Medulla oblongata (tissue), 1 donor: ENCODE results near the gene NCKAP1.
"Not testable (repeated sequence)": the region's sequence is repeated elsewhere in the genome, so short reads cannot be mapped to it uniquely, and the experiment has no call there.

Experiments
- DNase-seq: peaks from one replicate; pipeline ENCODE4 v3.0.0-alpha.2; 2015; ENCODE audit errors: extremely low spot score

Gene NCKAP1

DNA sequence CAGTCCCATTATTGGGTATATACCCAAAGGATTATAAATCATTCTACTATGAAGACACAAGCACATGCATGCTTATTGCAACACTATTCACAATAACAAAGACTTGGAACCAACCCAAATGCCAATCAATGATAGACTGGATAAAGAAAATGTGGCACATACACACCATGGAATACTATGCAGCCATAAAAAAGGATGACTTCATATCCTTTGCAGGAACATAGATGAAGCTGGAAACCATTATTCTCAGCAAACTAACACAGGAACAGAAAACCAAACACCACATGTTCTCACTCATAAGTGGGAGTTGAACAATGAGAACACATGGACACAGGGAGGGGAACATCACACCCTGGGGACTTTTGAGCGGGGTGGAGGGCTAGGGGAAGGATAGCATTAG is 158.2 kb downstream of the NCKAP1 start:
- not testable (repeated sequence) for DNase-seq

GRCh38 chr2:182876653-182877052 is 161.6 kb downstream of the NCKAP1 start:
- not testable (repeated sequence) for DNase-seq

DNA sequence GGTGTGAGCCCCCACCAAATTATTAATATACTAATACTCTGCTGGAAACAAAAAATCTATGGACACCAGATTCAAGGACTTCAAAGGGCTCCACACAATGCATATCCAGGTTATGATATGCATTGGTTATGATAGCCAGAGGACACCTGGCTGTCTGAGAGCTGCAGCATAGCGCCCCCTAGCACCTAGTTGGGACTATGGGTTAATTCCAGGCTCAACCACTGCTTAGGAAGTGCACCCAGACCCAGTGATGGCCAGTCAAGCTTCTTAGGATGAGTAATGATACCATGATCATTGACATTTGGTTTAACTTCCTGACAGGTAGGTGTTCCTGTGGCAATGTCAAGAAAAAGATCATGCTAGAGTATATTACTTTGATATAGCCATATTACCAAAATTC is 168.0 kb downstream of the NCKAP1 start:
- no peak for DNase-seq

- DNase-seq, result no peak
Observed at GRCh38 chr2:182868054-182868796, 170.0 kb downstream of the NCKAP1 start.

- DNase-seq, result no peak
Observed at GRCh38 chr2:182867426-182868053, 170.7 kb downstream of the NCKAP1 start.

DNA sequence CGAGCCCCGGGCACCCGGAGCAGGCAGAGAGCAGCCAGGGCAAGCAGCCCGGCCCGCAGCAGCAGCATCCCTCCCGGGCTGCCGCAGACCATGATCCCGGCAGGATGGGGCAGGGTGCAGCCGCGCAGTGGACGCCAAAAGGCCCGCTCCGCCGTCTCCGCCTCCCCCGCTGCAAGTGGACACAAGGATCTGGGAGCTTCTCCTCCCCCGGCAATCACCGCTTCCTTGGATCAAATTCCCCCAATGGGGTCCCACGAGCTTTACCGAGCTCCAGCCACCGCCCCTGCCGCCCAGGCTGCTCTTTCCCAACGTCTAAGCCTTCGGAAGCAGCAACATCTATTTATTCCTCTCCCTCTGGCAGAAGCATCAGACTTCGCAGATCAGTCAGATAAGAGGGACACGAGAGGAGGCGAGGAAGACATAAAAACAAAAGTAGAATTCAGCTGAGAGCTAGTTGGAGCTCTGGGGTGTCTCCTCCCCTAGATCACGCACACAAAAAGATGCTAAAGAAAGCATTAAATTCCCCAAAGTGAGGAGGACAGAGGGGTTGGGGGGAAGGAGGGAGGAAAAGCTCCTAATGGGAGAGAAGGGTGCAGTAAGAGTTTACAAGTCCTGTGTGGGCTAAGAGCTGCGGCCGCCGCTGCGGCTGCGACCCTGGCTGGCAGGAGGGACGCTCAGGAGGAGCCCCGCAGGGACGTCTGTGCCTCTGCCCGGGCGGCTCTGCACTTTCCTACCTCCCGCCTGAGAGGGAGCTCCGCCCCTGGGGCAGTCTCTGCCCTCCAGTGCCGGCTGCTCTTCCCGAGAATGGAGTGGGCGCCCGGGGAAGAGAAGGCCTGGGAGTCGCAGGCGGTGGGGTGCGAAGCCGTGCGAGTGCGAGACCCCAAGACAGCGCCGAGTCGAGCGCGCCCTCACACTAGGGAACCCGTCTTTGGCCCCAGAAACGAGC is 171.5 kb downstream of the NCKAP1 start, which contains the start of gene FRZB:
FRZB (minus strand) TSS at position 177 of the 946 bp plus-strand sequence; CDS start at position 92, 85 bp downstream.
- peak; percentile 9 for DNase-seq

DNA sequence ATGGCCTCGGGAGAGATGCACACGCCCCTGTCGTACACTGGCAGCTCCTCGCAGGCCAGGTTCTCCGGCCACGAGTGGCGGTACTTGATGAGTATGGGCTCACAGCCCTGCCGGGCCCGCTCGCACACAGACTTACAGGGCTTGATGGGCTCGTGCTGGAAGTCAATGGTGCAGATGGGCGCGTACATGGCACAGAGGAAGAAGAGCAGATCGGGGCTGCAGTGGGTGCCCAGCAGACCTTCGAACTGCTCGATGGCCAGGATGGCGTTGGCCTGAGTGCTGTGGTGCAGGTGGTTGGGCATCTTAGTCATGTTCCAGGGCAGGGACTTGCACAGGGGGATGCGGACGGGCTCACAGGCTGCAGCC is 172.2 kb downstream of the NCKAP1 start:
- DNase-seq, result no peak

GRCh38 chr2:182864949-182865570 is 173.2 kb downstream of the NCKAP1 start:
- no peak for DNase-seq

DNA sequence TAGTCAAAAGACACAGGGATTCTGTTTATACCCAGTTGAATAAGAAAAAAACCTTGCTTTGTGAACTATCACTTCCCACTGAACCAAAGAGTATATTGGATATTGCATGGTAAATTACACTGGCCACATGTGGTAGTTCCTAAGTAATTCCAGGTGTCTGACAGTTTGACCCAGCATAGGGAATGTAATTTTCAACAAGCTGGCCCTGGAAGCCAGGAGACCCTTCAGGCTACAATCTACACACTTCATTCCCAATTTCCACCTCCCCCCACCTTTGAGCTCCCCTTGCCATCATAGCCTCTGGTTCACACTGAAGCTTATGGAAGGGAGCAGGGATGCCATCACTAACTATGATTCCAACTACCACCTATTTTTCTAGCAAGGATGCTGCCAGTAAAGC is 174.6 kb downstream of the NCKAP1 start:
- no peak for DNase-seq

DNA sequence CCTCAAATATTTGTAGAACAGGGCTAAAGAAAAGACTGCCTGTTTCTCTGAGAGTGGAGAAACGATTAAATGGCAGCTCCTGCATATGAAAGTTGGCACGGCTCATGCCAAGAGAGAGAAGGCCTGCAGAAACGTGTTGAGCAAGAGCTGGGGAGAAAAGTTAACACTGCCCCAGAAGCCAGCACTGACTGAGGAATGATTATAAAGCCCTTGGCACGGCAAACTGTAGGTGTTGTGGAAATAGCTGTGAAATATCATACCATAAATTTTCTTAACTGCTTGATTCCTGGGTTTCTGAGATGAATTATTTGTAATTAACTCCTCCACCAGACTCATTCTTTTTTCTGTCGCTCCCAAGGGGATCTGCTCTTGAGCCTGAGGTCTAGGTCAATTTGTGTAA is 176.2 kb downstream of the NCKAP1 start:
- DNase-seq, result no peak

- no peak for DNase-seq
Observed at GRCh38 chr2:182860858-182861257, 177.4 kb downstream of the NCKAP1 start.
